Neural cell (in vitro differentiated cells): ENCODE results near the gene ZNF25.
"Not testable (repeated sequence)": the region's sequence is repeated elsewhere in the genome, so short reads cannot be mapped to it uniquely, and the experiment has no call there.

Source experiments
- EZH2 ChIP-seq: fragments of 200-600, 300-800 bp; shearing (Covaris generic), sonication (generic); IDR thresholded peaks from 2 replicates; pipeline ENCODE4 v1.6.1; 2014; ENCODE audit warnings: antibody characterized with exemption, low read length, borderline replicate concordance, mild to moderate bottlenecking; ENCODE audit not compliant: insufficient read depth, poor library complexity, severe bottlenecking
- MXI1 ChIP-seq: fragments of 450-650 bp; conservative IDR thresholded peaks from 2 replicates; pipeline ENCODE4 v1.6.1; 2014; ENCODE audit warnings: antibody characterized with exemption, mild to moderate bottlenecking; ENCODE audit not compliant: poor library complexity, severe bottlenecking
- SMC3 ChIP-seq: fragments of 450-650 bp; conservative IDR thresholded peaks from 2 replicates; pipeline ENCODE4 v1.6.1; 2014; ENCODE audit warnings: antibody characterized with exemption, mild to moderate bottlenecking, moderate library complexity; ENCODE audit not compliant: poor library complexity
- TF ChIP-seq, protein P1 (sequence below): fragments of 450-650 bp; IDR thresholded peaks from 2 replicates; pipeline ENCODE4 v1.5.1; 2014; ENCODE audit warnings: antibody characterized with exemption, mild to moderate bottlenecking, moderate library complexity; ENCODE audit not compliant: poor library complexity, severe bottlenecking
- TF ChIP-seq, protein P2 (sequence below): IDR thresholded peaks from 2 replicates; pipeline ENCODE4 v1.6.1; 2012; ENCODE audit warnings: borderline replicate concordance

DNA sequence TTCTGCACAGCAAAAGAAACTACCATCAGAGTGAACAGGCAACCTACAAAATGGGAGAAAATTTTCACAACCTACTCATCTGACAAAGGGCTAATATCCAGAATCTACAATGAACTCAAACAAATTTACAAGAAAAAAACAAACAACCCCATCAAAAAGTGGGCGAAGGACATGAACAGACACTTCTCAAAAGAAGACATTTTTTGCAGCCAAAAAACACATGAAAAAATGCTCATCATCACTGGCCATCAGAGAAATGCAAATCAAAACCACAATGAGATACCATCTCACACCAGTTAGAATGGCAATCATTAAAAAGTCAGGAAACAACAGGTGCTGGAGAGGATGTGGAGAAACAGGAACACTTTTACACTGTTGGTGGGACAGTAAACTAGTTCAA lies 24.0 kb upstream of the ZNF25 start:
- TF ChIP-seq, protein P1, sequence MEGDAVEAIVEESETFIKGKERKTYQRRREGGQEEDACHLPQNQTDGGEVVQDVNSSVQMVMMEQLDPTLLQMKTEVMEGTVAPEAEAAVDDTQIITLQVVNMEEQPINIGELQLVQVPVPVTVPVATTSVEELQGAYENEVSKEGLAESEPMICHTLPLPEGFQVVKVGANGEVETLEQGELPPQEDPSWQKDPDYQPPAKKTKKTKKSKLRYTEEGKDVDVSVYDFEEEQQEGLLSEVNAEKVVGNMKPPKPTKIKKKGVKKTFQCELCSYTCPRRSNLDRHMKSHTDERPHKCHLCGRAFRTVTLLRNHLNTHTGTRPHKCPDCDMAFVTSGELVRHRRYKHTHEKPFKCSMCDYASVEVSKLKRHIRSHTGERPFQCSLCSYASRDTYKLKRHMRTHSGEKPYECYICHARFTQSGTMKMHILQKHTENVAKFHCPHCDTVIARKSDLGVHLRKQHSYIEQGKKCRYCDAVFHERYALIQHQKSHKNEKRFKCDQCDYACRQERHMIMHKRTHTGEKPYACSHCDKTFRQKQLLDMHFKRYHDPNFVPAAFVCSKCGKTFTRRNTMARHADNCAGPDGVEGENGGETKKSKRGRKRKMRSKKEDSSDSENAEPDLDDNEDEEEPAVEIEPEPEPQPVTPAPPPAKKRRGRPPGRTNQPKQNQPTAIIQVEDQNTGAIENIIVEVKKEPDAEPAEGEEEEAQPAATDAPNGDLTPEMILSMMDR = not testable (repeated sequence)
- not testable (repeated sequence) for TF ChIP-seq SMC3, EZH2, MXI1
- TF ChIP-seq, protein P2, sequence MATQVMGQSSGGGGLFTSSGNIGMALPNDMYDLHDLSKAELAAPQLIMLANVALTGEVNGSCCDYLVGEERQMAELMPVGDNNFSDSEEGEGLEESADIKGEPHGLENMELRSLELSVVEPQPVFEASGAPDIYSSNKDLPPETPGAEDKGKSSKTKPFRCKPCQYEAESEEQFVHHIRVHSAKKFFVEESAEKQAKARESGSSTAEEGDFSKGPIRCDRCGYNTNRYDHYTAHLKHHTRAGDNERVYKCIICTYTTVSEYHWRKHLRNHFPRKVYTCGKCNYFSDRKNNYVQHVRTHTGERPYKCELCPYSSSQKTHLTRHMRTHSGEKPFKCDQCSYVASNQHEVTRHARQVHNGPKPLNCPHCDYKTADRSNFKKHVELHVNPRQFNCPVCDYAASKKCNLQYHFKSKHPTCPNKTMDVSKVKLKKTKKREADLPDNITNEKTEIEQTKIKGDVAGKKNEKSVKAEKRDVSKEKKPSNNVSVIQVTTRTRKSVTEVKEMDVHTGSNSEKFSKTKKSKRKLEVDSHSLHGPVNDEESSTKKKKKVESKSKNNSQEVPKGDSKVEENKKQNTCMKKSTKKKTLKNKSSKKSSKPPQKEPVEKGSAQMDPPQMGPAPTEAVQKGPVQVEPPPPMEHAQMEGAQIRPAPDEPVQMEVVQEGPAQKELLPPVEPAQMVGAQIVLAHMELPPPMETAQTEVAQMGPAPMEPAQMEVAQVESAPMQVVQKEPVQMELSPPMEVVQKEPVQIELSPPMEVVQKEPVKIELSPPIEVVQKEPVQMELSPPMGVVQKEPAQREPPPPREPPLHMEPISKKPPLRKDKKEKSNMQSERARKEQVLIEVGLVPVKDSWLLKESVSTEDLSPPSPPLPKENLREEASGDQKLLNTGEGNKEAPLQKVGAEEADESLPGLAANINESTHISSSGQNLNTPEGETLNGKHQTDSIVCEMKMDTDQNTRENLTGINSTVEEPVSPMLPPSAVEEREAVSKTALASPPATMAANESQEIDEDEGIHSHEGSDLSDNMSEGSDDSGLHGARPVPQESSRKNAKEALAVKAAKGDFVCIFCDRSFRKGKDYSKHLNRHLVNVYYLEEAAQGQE = not testable (repeated sequence)
